ENCODE data around the gene AKT1. TPM values are rescaled to one million over a fixed set of nuclear protein-coding genes. Genes with fewer than 3 reads are reported as not detected.

The AKT1 gene
- total RNA-seq, 4 donors from 2014 or later: 66.6 to 93.7 (median 71.3) TPM

DNA sequence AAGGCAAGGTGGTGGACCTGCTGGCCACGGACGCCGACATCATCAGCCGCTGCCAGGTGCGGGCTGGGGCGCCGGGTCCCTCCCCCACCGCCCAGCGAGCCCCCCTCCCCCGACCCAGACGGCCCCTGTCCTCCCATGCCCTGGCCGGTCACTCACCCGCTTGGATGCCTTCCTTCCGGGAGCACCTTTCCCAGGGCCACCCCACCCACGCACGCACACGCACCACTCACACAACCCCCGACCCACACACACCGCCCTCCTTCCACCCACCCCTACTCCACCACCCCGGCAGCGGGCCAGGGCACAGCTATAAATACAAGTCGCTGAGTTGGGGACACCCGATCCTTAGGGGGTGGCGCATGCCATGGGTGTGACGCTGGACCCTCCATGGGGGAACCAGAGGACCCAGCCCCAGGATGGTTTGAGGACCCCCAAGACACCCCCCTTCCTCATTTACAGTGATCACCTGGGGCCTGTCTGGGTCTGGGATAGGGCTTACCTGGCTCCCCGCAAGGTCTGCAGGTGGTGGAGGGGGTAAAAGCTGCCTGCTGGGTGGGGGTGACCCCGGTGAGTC lies 71.1 kb downstream of the AKT1 start:
- no peak for DNase-seq
- peak overlapping the region; percentile 63 to 95 (median 68) for H3K4me3 ChIP-seq
- H3K27ac ChIP-seq: peak overlapping the region; percentile 76 to 85 (median 80)
- intact Hi-C loops (cut with DNase I): no loop called here
- TF ChIP-seq, protein P1, sequence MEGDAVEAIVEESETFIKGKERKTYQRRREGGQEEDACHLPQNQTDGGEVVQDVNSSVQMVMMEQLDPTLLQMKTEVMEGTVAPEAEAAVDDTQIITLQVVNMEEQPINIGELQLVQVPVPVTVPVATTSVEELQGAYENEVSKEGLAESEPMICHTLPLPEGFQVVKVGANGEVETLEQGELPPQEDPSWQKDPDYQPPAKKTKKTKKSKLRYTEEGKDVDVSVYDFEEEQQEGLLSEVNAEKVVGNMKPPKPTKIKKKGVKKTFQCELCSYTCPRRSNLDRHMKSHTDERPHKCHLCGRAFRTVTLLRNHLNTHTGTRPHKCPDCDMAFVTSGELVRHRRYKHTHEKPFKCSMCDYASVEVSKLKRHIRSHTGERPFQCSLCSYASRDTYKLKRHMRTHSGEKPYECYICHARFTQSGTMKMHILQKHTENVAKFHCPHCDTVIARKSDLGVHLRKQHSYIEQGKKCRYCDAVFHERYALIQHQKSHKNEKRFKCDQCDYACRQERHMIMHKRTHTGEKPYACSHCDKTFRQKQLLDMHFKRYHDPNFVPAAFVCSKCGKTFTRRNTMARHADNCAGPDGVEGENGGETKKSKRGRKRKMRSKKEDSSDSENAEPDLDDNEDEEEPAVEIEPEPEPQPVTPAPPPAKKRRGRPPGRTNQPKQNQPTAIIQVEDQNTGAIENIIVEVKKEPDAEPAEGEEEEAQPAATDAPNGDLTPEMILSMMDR (IDR thresholded peaks at IDR 0.05): no peak
- no peak for TF ChIP-seq POLR2A (IDR thresholded peaks at IDR 0.05)
- peaks cover 0 to 4% (median 0%) of the 10 kb centered on the region in 3 donors for H3K36me3 ChIP-seq
- WGBS, 2 donors: 0 to 15% methylated on average over 5 of the region's 27 CpGs
- no peaks in the 10 kb centered on the region for H3K9me3 ChIP-seq
- H3K27me3 ChIP-seq: no peaks in the 10 kb centered on the region
- peaks cover 30 to 46% (median 34%) of the 10 kb centered on the region in 3 donors for H3K4me1 ChIP-seq

DNA sequence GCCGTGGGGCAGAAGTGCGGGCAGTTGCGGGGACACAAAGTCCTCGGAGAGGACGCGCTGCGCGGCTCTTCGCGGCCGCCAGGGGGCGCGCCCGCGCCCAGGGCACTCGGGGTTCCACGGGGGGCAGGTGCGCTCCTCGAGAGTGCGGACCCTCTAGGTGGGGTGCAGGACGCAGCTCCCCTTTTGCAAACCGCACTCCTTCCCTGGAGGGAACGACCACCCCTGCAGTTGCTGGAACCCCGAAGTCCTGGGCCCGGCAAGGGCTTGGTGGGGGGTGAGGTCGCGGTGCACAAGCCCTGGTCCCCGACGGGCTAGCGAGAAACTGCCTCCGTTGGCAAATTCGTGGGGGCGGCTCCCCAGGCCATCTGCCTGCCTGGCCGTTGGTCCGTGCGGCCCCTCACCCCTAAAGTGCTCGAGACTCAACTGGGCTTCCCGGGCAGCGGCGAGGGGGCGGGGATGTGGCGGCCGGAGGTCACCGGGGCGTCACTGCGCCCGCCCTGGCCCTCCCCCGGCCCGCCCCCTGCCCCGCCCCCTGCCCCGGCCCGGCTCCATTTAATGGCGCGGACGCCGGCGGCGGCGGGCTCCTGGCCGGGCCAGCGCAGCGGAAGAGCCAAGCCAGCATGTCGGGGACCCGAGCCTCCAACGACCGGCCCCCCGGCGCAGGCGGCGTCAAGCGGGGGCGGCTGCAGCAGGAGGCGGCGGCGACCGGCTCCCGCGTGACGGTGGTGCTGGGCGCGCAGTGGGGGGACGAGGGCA lies 71.7 kb downstream of the AKT1 start, which contains the start of gene ADSS1:
Gene ADSS1, plus strand, starts transcription at position 579 of the 756 bp plus-strand sequence. Its CDS starts 42 bp downstream, at position 621.
- peak within 1 kb of the TSS; percentile 76 to 85 (median 80) for H3K27ac ChIP-seq
- peak within 1 kb of the TSS; percentile 63 to 95 (median 68) for H3K4me3 ChIP-seq
- H3K9me3 ChIP-seq: no peaks in the 10 kb centered on the region
- WGBS, 2 donors: 0% methylated on average over 6 of the region's 82 CpGs; no CpG with 5 or more reads in 1 of the 2 donors
- intact Hi-C loops (cut with DNase I): no loop called here
- H3K36me3 ChIP-seq: peaks cover 0 to 11% (median 4%) of the 10 kb centered on the region in 3 donors
- H3K4me1 ChIP-seq: peaks cover 30 to 46% (median 34%) of the 10 kb centered on the region in 3 donors
- H3K27me3 ChIP-seq: no peaks in the 10 kb centered on the region
- TF ChIP-seq, protein P1 (IDR thresholded peaks at IDR 0.05): peak; percentile 89 to 98 (median 94)
- peak in 1 of 4 donors; percentile 6 for TF ChIP-seq POLR2A (IDR thresholded peaks at IDR 0.05)
- DNase-seq: no peak

DNA sequence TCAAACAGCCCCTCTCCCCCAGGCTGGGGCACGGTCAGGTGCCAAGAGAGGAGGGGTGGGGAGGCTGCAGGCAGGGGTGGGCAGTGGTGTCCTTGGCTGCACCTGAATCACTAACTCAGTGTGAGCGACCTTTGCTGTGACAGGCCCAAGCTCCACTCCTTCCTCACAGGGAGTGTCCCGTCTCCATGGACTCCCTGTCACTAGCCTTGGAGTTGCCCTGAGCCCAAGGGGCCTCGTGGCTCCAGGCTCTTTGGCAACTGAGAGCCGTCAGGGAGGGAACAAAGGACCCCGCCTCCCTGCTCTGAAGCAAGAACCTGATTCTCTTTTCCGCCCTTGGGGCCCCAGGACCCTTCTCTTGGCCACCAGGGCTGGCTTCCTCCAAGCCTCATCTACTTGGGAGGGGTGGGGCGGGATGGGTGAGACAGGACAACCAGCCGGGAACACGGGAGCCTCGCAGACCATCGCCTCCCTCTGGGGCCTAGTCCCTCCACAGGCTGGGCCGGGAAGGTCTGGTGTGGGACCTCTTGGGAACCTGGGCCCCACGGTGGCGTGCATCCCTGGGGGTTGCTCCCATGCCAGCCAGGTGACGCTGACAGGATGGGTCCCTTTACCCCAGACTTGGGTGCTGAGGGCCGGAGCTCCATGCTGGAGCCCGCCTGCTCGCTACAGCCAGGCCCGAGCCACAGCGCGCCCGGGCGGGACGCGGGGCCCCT lies 72.5 kb downstream of the AKT1 start:
- intact Hi-C loops (cut with DNase I): no loop called here
- no peaks in the 10 kb centered on the region for H3K9me3 ChIP-seq
- H3K4me1 ChIP-seq: peaks cover 30 to 46% (median 34%) of the 10 kb centered on the region in 3 donors
- H3K27me3 ChIP-seq: no peaks in the 10 kb centered on the region
- H3K27ac ChIP-seq: peak overlapping the region in 3 of 4 donors; percentile 24 to 85 (median 76)
- peaks cover 0 to 17% (median 4%) of the 10 kb centered on the region in 3 donors for H3K36me3 ChIP-seq
- peak overlapping the region; percentile 63 to 95 (median 68) for H3K4me3 ChIP-seq
- DNase-seq: no peak
- WGBS, 2 donors: 26 to 42% methylated on average over 3 to 6 of the region's 26 CpGs
- TF ChIP-seq, protein P1 (IDR thresholded peaks at IDR 0.05): no peak
- TF ChIP-seq POLR2A (IDR thresholded peaks at IDR 0.05): no peak

DNA sequence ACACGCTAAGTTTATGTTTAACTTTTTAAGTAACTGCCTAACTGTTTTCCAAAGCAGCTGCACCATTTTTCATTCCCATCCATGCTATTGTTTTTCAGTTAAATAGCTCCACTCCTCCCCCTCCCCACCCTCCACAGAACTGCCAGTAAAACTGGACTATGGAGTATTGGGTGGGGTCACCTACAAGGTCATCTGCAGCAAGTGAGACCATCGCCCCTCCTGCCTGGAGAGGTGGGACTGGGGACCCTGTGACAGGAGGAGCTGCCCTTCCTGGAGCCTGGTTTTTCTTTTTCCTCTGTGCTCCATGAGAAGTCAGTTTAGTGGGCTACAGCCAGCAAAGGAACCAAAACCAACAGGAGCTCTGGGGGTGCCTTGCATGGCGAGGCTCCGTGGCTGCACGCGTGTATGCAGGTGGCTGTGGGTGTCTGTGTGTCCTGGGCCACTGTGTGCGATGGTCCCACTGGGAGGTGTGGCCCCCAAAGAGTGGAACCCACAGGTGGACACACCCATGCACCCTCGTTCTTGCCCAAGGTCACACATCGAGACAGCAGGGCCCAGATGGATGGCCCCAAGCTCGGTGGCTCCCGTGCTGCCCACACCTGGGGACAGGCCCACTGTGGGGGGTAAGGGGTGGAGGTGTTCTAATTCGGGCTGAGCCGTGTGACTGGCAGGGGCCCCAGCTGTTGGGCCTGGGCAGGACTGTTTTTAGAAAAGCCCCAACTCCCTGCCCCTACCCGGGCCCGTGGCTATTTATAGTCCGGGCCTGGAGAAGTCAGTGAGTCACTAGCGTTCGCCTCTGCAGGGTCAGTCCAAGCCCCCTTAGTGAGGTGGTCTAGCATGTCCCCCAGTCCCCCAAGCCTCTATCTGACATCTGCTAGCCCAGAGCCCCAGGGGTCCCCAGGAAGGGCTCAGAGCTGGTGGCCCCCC lies 73.8 kb downstream of the AKT1 start:
- Histone ChIP-seq H3K27me3 (no peaks in the 10 kb centered on the region), H3K4me1 (peaks cover 30 to 46% (median 34%) of the 10 kb centered on the region in 3 donors), H3K36me3 (peaks cover 0 to 25% (median 4%) of the 10 kb centered on the region in 3 donors), H3K9me3 (no peaks in the 10 kb centered on the region), H3K4me3 (no peak overlapping the region), H3K27ac (peak overlapping the region in 2 of 4 donors; percentile 11 to 39)
- DNase-seq: no peak
- WGBS, 2 donors: 44 to 80% methylated on average over 5 to 6 of the region's 18 CpGs
- intact Hi-C loops (cut with DNase I): no loop called here
- TF ChIP-seq, protein P1 (IDR thresholded peaks at IDR 0.05): no peak
- TF ChIP-seq POLR2A (IDR thresholded peaks at IDR 0.05): no peak

Other genes with a start within 250 kb of the AKT1 start
- not detected for gene C14orf180, start 216.0 kb downstream of the AKT1 start, total RNA-seq
- gene TMEM179, start 191.0 kb downstream of the AKT1 start, total RNA-seq: not detected
- gene INF2, start 106.1 kb downstream of the AKT1 start, total RNA-seq: 10 to 100 TPM; 36.7 to 43.6 (median 37.8) TPM
- 10 to 100 TPM in 2 of 4 donors, 1 to 10 TPM in 2; 3.4 to 11.4 (median 8.4) TPM for gene ADSS1, start 71.5 kb downstream of the AKT1 start, total RNA-seq
- 100 to 1,000 TPM; 149 to 282 (median 201) TPM for gene SIVA1, start 42.6 kb downstream of the AKT1 start, total RNA-seq
- 10 to 100 TPM in 2 of 4 donors, 1 to 10 TPM in 2; 4.7 to 14.2 (median 8.4) TPM for gene ZBTB42, start 5.4 kb upstream of the AKT1 start, total RNA-seq
- 10 to 100 TPM; 18.2 to 41.0 (median 30.6) TPM for gene CEP170B, start 69.5 kb upstream of the AKT1 start, total RNA-seq
- gene PLD4, start 129.1 kb upstream of the AKT1 start, total RNA-seq: under 1 TPM; 0.18 to 0.95 (median 0.64) TPM
- gene AHNAK2, start 182.6 kb upstream of the AKT1 start, total RNA-seq: 100 to 1,000 TPM; 147 to 313 (median 172) TPM
- 10 to 100 TPM in 1 of 4 donors, 1 to 10 TPM in 3; 5.5 to 19.3 (median 7.3) TPM for gene CLBA1, start 190.0 kb upstream of the AKT1 start, total RNA-seq
- 10 to 100 TPM; 15.3 to 35.0 (median 23.3) TPM for gene CDCA4, start 225.3 kb upstream of the AKT1 start, total RNA-seq